Neural progenitor cell (in vitro differentiated cells): Measurements from ENCODE around the gene ZNF277.

Source experiments
- EZH2 ChIP-seq: fragments of 200-600 bp; sonication (generic); IDR thresholded peaks from 2 replicates; pipeline ENCODE4 v1.6.1; 2017; ENCODE audit warnings: antibody characterized with exemption, mild to moderate bottlenecking, moderate library complexity
- TF ChIP-seq, protein P1 (sequence below): fragments of 200-600 bp; sonication (generic); IDR thresholded peaks from 2 replicates; pipeline ENCODE4 v1.5.1; 2017; ENCODE audit warnings: antibody characterized with exemption, mild to moderate bottlenecking

DNA sequence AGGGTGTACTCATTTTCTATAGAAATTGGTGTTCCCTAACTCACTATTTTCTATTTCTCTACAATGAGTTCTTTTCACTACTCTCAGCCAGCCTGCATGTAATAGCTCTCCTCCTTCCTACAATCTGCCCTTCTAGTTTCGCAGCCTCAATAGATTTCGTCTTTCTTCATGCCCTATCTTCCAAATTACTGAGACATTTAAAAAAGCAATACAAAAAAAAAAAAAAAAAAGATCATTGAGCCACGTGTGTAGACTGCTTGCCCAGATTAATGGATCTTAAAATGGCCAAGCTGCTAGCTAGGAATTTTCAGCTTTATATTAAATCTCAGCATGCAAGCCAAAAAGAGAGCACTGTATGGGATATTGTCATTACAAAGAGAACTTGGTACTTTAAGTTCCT is 55.5 kb downstream of the ZNF277 start:
- TF ChIP-seq, protein P1, sequence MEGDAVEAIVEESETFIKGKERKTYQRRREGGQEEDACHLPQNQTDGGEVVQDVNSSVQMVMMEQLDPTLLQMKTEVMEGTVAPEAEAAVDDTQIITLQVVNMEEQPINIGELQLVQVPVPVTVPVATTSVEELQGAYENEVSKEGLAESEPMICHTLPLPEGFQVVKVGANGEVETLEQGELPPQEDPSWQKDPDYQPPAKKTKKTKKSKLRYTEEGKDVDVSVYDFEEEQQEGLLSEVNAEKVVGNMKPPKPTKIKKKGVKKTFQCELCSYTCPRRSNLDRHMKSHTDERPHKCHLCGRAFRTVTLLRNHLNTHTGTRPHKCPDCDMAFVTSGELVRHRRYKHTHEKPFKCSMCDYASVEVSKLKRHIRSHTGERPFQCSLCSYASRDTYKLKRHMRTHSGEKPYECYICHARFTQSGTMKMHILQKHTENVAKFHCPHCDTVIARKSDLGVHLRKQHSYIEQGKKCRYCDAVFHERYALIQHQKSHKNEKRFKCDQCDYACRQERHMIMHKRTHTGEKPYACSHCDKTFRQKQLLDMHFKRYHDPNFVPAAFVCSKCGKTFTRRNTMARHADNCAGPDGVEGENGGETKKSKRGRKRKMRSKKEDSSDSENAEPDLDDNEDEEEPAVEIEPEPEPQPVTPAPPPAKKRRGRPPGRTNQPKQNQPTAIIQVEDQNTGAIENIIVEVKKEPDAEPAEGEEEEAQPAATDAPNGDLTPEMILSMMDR = no peak
- TF ChIP-seq EZH2 = no peak
